Endothelial cell of umbilical vein (primary cell): ENCODE results near the gene RAB37.

ENCODE experiments used
- POLR2A ChIP-seq: IDR thresholded peaks from 2 replicates; pipeline ENCODE4 v1.6.1; 2012; ENCODE audit warnings: low read depth, mild to moderate bottlenecking, control low read depth, low read length
- TF ChIP-seq, protein P1 (sequence below), 2 donors: IDR thresholded peaks; 1 replicate in 1 of 2; 2 replicates in 1 of 2; pipeline ENCODE4 v1.5.1; 2011; ENCODE audit warnings: low read length in 2 of 2, mild to moderate bottlenecking in 2 of 2, moderate library complexity in 2 of 2, control low read depth in 1 of 2, inconsistent platforms in 1 of 2, low read depth in 1 of 2; ENCODE audit not compliant: insufficient read depth in 1 of 2; ENCODE audit errors: extremely low read depth in 1 of 2

DNA sequence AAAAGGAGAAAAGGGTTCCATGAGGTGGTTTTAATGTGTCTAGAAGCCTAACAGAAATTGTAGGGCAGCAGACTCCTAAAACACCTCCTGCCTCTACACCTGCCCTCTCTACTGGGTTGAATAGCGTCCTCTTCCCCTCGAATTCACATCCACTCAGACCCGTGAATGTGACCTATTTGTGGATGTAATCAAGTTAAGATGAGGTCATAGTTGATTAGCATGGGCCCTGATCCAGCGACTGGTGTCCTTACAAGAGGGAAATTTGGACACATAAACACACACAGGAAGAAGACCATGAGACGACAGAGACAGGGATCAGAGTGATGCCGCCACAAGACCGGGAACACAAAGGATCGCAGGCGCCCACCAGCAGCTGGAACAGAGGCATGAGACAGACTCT lies 37.8 kb upstream of the RAB37 start:
- TF ChIP-seq, protein P1, sequence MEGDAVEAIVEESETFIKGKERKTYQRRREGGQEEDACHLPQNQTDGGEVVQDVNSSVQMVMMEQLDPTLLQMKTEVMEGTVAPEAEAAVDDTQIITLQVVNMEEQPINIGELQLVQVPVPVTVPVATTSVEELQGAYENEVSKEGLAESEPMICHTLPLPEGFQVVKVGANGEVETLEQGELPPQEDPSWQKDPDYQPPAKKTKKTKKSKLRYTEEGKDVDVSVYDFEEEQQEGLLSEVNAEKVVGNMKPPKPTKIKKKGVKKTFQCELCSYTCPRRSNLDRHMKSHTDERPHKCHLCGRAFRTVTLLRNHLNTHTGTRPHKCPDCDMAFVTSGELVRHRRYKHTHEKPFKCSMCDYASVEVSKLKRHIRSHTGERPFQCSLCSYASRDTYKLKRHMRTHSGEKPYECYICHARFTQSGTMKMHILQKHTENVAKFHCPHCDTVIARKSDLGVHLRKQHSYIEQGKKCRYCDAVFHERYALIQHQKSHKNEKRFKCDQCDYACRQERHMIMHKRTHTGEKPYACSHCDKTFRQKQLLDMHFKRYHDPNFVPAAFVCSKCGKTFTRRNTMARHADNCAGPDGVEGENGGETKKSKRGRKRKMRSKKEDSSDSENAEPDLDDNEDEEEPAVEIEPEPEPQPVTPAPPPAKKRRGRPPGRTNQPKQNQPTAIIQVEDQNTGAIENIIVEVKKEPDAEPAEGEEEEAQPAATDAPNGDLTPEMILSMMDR (IDR thresholded peaks at IDR 0.05; ENCODE audit: extremely low read depth in 1 of 2, insufficient read depth in 1 of 2, low read depth in 1 of 2, low read length in 2 of 2): no peak
- no peak for TF ChIP-seq POLR2A
